GM12878 (cell line): Measurements from ENCODE around the gene DNAJC13.
"Not testable (repeated sequence)": the region's sequence is repeated elsewhere in the genome, so short reads cannot be mapped to it uniquely, and the experiment has no call there.

ENCODE experiments used
- NRF1 ChIP-seq: conservative IDR thresholded peaks from 2 replicates; pipeline ENCODE4 v1.6.1; 2011; ENCODE audit warnings: mild to moderate bottlenecking, low read depth, low read length, improper control_type of control experiment
- POLR2A ChIP-seq: IDR thresholded peaks from 2 replicates; pipeline ENCODE4 v1.6.1; 2011; ENCODE audit warnings: low read depth, mild to moderate bottlenecking, low read length
- POLR2AphosphoS5 ChIP-seq: IDR thresholded peaks from 2 replicates; pipeline ENCODE4 v1.6.1; 2011; ENCODE audit warnings: mild to moderate bottlenecking, low read length, inconsistent platforms
- YY1 ChIP-seq: IDR thresholded peaks from 2 replicates; pipeline ENCODE4 v1.6.1; 2011; ENCODE audit warnings: low read depth, mild to moderate bottlenecking, low read length
- ZNF24 ChIP-seq: fragments of 450-650 bp; IDR thresholded peaks from 2 replicates; pipeline ENCODE4 v1.6.1; 2017; ENCODE audit warnings: antibody characterized with exemption, mild to moderate bottlenecking
- ZNF274 ChIP-seq: IDR thresholded peaks from one replicate; pipeline ENCODE4 v1.8.0; 2011; ENCODE audit not compliant: insufficient read length, insufficient read depth

GRCh38 chr3:132376945-132377354 is 40.4 kb upstream of the DNAJC13 start:
- not testable (repeated sequence) for TF ChIP-seq POLR2AphosphoS5, POLR2A, NRF1, ZNF24, ZNF274, YY1
